Gastroesophageal sphincter (tissue), 4 donors: ENCODE results near the gene MSRB1. TPM values are rescaled to one million over a fixed set of nuclear protein-coding genes. Genes with fewer than 3 reads are reported as not detected.
"Not testable (repeated sequence)": the region's sequence is repeated elsewhere in the genome, so short reads cannot be mapped to it uniquely, and the experiment has no call there.

Experiments
- ATAC-seq: fragments of 150-250 bp; one replicate; pipeline ENCODE4 v1.9.1; 2016; ENCODE audit warnings: mild to moderate bottlenecking, moderate library complexity
- H3K27ac ChIP-seq, 4 donors: fragments of 200-600 bp; sonication (generic) in 3 of 4; 1 replicate in 3 of 4; 2 replicates in 1 of 4; pipeline ENCODE4 v1.5.1; 2016 to 2019
- H3K27me3 ChIP-seq: fragments of 200-600 bp; sonication (generic); one replicate; pipeline ENCODE4 v1.5.1; 2019
- H3K36me3 ChIP-seq, 2 donors: fragments of 200-600 bp; sonication (generic); one replicate each; pipeline ENCODE4 v1.5.1; 2019; ENCODE audit warnings: control low read depth in 1 of 2
- H3K4me1 ChIP-seq, 3 donors: fragments of 200-600 bp; sonication (generic); 1 replicate in 2 of 3; 2 replicates in 1 of 3; pipeline ENCODE4 v1.5.1; 2016 to 2019; ENCODE audit warnings: control low read depth in 2 of 3
- H3K4me3 ChIP-seq, 2 donors: fragments of 200-600 bp; sonication (generic); one replicate each; pipeline ENCODE4 v1.5.1; 2019; ENCODE audit warnings: mild to moderate bottlenecking in 1 of 2, moderate library complexity in 1 of 2
- H3K9me3 ChIP-seq, 3 donors: fragments of 200-600 bp; sonication (generic); one replicate each; pipeline ENCODE4 v1.5.1; 2017 to 2019; ENCODE audit warnings: control low read depth in 2 of 3
- EP300 ChIP-seq: sonication (generic); formaldehyde crosslinking; IDR thresholded peaks from one replicate; pipeline ENCODE4 v1.6.1; 2017; ENCODE audit warnings: antibody characterized with exemption, mild to moderate bottlenecking
- POLR2A ChIP-seq, 2 donors: fragments of 450-650 bp; IDR thresholded peaks; one replicate each; pipeline ENCODE4 v1.6.1; 2017; ENCODE audit warnings: antibody characterized with exemption in 2 of 2, mild to moderate bottlenecking in 2 of 2, moderate library complexity in 1 of 2
- POLR2AphosphoS5 ChIP-seq: sonication (generic); formaldehyde crosslinking; IDR thresholded peaks from one replicate; pipeline ENCODE4 v1.6.1; 2017; ENCODE audit warnings: antibody characterized with exemption
- WGBS, 2 donors: methylation state at CpG; one replicate each; pipeline ENCODE4 v1.1.5; 2018; ENCODE audit warnings: low coverage in 1 of 2; 5-methylcytosine and 5-hydroxymethylcytosine counted together
- total RNA-seq, 4 donors: library from RNA; depleted of rRNA; stranded (reverse); fragments of >200 nt; gene quantifications; one replicate each; pipeline ENCODE4 v1.1.0, GENCODE V29; 2016
- TF ChIP-seq, protein P1 (sequence below), 4 experiments: fragments of 200-600 bp in 2 of 4; fragments of 450-650 bp in 2 of 4; sonication (generic) in 1 of 4; IDR thresholded peaks; one replicate each; pipeline ENCODE4 v1.5.1; 2017 to 2019; ENCODE audit warnings: antibody characterized with exemption in 4 of 4, mild to moderate bottlenecking in 2 of 4, moderate library complexity in 2 of 4

MSRB1 gene
- total RNA-seq, 4 donors from 2014 or later, result 23.8 to 53.7 (median 44.8) TPM

DNA sequence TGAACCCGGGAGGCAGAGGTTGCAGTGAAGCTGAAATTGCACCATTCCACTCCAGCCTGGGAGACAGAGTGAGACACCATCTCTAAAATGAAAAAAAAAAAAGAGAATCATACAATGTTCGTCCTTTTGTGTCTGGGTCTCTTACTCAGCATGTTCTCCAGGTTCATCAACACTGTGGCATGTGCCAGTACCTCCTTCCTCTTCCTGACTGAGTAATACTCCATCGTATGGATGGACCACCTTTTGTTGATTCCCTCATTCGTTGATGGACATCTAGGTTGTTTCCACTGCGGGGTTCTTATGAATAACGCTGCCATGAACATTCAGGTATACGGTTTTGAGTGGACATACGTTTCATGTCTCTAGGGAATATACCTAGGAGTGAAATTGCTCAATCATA lies 20.6 kb downstream of the MSRB1 start:
- peaks cover 83% of the 10 kb centered on the region for H3K27me3 ChIP-seq
- H3K4me3 ChIP-seq, result no peak overlapping the region
- no peak overlapping the region for H3K27ac ChIP-seq
- TF ChIP-seq POLR2A (IDR thresholded peaks at IDR 0.05), result no peak
- TF ChIP-seq, protein P1, sequence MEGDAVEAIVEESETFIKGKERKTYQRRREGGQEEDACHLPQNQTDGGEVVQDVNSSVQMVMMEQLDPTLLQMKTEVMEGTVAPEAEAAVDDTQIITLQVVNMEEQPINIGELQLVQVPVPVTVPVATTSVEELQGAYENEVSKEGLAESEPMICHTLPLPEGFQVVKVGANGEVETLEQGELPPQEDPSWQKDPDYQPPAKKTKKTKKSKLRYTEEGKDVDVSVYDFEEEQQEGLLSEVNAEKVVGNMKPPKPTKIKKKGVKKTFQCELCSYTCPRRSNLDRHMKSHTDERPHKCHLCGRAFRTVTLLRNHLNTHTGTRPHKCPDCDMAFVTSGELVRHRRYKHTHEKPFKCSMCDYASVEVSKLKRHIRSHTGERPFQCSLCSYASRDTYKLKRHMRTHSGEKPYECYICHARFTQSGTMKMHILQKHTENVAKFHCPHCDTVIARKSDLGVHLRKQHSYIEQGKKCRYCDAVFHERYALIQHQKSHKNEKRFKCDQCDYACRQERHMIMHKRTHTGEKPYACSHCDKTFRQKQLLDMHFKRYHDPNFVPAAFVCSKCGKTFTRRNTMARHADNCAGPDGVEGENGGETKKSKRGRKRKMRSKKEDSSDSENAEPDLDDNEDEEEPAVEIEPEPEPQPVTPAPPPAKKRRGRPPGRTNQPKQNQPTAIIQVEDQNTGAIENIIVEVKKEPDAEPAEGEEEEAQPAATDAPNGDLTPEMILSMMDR (IDR thresholded peaks at IDR 0.05), result no peak
- no peak for TF ChIP-seq EP300
- no peak for TF ChIP-seq POLR2AphosphoS5
- WGBS, 2 donors, result 70 to 78% methylated on average over 7 to 8 of the region's 8 CpGs
- no peak for ATAC-seq
- no peaks in the 10 kb centered on the region for H3K36me3 ChIP-seq
- H3K9me3 ChIP-seq, result no peaks in the 10 kb centered on the region
- H3K4me1 ChIP-seq, result peaks cover 0 to 24% (median 7%) of the 10 kb centered on the region in 3 donors

DNA sequence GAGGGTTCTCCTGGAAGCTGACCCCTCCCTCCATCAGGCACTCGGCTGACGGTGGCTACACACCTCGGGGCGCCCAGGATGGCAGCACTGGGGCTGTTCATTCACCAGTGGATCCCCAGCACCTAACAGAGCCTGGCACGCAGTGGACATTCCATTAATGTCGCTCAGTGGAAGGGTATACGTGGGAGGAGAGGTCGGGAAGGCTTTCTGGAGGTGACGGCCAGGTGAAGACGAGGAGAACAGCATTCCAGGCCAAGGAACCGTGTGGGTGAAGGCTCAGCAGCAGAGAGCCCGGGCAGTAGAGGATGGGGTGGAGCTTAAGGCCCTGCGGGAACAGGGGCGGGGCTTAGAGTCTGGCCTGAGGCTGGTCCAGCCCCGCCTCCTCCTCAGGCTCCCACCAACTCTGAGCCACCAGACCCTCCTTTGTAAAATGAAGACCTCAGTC lies 22.2 kb downstream of the MSRB1 start:
- no peak for ATAC-seq
- TF ChIP-seq POLR2AphosphoS5 (no peak), EP300 (no peak)
- TF ChIP-seq, protein P1 (IDR thresholded peaks at IDR 0.05), result no peak
- Histone ChIP-seq H3K4me1 (peaks cover 0 to 24% (median 7%) of the 10 kb centered on the region in 3 donors), H3K27me3 (peaks cover 99% of the 10 kb centered on the region), H3K9me3 (no peaks in the 10 kb centered on the region), H3K36me3 (no peaks in the 10 kb centered on the region), H3K27ac (no peak overlapping the region), H3K4me3 (no peak overlapping the region)
- 10% methylated on average over 8 of the region's 15 CpGs; no CpG with 5 or more reads in 1 of the 2 donors for WGBS, 2 donors

DNA sequence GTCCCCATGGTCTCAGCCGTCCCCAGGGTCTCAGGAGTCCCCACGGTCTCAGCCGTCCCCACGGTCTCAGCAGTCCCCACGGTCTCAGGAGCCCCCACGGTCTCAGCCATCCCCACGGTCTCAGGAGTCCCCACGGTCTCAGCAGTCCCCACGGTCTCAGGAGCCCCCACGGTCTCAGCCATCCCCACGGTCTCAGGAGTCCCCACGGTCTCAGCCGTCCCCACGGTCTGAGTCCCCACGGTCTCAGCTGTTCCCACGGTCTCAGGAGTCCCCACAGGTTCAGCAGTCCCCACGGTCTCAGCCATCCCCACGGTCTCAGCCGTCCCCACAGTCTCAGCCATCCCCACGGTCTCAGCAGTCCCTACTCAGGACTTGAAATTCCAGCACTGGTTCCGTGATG lies 22.9 kb downstream of the MSRB1 start:
- not testable (repeated sequence) for H3K36me3 ChIP-seq, H3K4me3 ChIP-seq, ATAC-seq, H3K9me3 ChIP-seq, H3K27ac ChIP-seq
- 66 to 69% methylated on average over 7 to 8 of the region's 21 CpGs for WGBS, 2 donors
- Histone ChIP-seq H3K27me3 (peaks cover 99% of the 10 kb centered on the region), H3K4me1 (peaks cover 0 to 24% (median 7%) of the 10 kb centered on the region in 3 donors)

DNA sequence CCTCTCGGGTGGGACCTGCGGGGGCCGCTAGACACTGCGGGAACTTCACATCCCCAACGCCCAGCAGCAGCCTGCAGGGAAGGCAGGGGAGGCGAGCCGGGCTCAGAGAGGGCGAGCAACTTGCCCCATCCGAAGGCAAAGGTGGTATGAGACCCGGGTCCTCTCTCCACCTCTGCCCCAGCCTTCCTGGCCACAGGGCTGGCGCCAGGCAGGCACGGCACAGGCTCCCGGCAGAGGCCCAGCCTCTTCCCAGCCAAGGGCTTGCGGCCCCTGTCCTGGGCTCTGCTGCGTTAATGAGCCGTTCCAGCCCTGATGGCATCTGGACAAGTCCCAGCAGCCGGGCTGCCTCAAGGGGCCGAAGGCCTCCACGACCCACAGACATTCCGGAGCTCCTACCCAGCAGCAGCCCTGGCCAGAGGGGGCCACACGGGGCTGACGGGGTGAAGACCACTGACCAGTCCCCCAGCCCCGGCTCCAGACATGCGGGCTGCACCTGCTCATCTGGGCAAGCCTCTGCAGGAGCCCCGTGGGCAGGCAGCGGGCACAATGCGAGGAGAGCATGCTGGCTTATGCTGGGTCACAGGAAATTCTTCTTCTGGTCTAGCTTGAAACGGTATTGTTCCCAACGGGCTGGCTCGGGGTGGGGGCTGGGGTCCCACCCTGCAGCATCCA lies 23.5 kb downstream of the MSRB1 start:
- Histone ChIP-seq H3K9me3 (no peaks in the 10 kb centered on the region), H3K36me3 (no peaks in the 10 kb centered on the region), H3K27me3 (peaks cover 100% of the 10 kb centered on the region), H3K27ac (no peak overlapping the region), H3K4me3 (no peak overlapping the region), H3K4me1 (peaks cover 0 to 24% (median 7%) of the 10 kb centered on the region in 3 donors)
- no peak for TF ChIP-seq POLR2A (IDR thresholded peaks at IDR 0.05)
- no peak for TF ChIP-seq POLR2AphosphoS5
- TF ChIP-seq EP300, result no peak
- TF ChIP-seq, protein P1 (IDR thresholded peaks at IDR 0.05), result no peak
- 0% methylated on average over 3 of the region's 30 CpGs; no CpG with 5 or more reads in 1 of the 2 donors for WGBS, 2 donors
- no peak for ATAC-seq

DNA sequence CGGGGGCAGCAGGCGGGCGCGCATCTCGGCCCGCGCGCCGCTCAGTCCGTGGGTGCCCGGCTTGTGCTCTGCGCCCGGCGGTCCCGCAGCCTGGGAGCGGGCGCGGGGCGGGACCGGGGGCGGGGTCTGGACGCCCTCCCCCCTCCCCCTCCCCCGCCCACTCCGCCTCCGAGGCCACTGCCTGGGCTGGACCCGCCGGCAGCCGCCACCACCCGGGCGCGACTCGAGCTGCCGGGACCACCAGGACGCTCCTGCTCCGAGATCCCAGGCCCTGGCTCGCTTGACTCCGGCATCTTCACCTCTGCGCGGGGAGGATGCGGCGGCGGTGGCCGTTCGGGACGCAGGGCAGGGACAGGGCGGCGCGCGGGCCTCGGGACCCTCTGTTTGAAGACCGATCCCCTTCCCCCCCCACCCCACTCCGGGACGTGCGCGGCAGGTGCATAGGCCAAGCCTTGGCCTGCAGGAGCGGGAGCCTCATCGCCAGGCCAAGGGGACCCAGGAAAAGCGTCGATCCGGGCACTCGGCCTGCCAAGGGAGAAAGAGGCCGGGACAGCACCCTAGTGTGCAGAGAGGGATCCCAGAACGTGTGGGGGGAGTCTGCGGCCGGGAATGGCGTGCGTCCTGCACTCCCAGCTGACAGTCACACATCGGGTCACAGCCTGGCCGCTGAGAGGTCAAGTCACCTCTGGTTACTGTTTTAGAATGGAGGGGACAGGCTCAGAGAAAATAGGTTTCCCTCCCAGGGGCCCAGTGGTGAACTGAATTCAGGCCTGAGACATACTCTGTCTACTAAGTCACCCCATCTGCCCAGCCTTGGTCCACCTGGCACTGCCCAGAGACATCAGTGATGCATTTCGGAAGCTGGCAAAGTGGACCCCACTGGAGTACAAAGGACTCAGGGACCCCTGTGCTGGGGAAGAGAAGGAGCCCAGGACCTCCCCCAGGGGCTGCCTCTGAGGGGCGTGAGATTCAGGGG lies 24.4 kb downstream of the MSRB1 start, which contains the start of gene HS3ST6:
HS3ST6 (minus strand) TSS at position 65 of the 976 bp plus-strand sequence. CDS start 92 bp downstream, outside the sequence.
- TF ChIP-seq EP300 (no peak), POLR2AphosphoS5 (no peak), POLR2A (IDR thresholded peaks at IDR 0.05) (no peak)
- TF ChIP-seq, protein P1 (IDR thresholded peaks at IDR 0.05), result no peak
- H3K9me3 ChIP-seq, result no peaks in the 10 kb centered on the region
- peaks cover 0 to 21% (median 4%) of the 10 kb centered on the region in 3 donors for H3K4me1 ChIP-seq
- no peak within 1 kb of the TSS for H3K27ac ChIP-seq
- H3K27me3 ChIP-seq, result peaks cover 100% of the 10 kb centered on the region
- H3K36me3 ChIP-seq, result no peaks in the 10 kb centered on the region
- no CpG with 5 or more reads among the region's 71 CpGs for WGBS, 2 donors
- H3K4me3 ChIP-seq, result peak within 1 kb of the TSS in 1 of 2 donors; percentile 16
- no peak for ATAC-seq
